ENCODE data around the gene BCL2.

BCL2 gene

GRCh38 chr18:63325086-63325686 is 5.6 kb upstream of the BCL2 start:
- TF ChIP-seq, protein P1, sequence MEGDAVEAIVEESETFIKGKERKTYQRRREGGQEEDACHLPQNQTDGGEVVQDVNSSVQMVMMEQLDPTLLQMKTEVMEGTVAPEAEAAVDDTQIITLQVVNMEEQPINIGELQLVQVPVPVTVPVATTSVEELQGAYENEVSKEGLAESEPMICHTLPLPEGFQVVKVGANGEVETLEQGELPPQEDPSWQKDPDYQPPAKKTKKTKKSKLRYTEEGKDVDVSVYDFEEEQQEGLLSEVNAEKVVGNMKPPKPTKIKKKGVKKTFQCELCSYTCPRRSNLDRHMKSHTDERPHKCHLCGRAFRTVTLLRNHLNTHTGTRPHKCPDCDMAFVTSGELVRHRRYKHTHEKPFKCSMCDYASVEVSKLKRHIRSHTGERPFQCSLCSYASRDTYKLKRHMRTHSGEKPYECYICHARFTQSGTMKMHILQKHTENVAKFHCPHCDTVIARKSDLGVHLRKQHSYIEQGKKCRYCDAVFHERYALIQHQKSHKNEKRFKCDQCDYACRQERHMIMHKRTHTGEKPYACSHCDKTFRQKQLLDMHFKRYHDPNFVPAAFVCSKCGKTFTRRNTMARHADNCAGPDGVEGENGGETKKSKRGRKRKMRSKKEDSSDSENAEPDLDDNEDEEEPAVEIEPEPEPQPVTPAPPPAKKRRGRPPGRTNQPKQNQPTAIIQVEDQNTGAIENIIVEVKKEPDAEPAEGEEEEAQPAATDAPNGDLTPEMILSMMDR (IDR thresholded peaks at IDR 0.05; ENCODE audit: low read depth, low read length): no peak
- no peak for DNase-seq (ENCODE audit: extremely low read depth, low read depth)

DNA sequence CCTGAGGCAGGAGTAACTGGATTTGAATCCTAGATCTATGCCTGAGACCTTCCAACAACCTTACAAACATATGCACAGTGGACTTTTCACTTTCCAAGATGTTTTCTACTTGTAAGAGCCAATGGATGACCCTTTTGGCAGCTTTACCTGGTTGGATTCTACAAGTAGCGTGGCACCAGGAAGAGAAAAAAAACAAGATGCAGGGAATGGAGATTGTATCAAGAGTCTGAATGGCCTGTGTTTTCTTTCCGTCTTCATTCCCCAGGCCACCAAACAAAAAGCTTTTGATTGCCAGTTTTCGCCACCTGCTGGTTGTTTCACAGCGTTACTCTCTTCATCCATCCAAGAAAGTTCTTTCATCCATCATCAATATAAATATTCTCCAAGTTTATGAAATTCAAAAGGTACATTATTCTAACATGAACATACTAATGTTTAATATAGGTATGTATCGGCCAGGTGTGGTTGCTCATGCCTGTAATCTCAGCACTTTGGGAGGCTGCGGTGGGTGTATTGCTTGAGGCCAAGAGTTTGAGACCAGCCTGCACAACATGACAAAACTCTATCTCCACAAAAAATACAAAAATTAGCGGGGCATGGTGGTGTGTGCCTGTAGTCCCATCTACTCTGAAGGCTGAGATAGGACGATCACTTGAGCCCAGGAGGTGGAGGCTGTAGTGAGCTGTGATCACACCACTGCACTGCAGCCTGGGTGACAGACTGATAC is 3.5 kb upstream of the BCL2 start:
- TF ChIP-seq, protein P1 (IDR thresholded peaks at IDR 0.05; ENCODE audit: low read depth, low read length): peak; percentile 77
- peak; percentile 30 for DNase-seq (ENCODE audit: extremely low read depth, low read depth)

DNA sequence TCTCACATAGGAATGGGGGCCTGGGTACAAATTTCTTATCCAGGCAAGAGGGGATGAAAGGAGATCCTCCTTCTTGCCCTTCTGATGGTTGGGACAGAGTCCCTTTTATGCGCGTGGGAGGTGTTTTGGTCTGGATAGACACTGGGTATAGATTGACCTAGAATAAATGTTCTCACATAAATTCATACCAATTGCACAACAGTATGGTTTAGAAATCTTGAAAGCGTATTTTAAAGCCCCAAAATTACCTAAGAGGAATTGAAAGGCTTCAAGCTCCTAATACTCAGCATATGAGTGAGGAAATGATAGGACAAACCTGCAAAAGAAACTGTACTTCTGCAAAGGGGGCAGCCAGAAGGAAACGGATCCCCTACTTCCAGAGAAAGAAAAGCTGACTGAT is 2.6 kb upstream of the BCL2 start:
- DNase-seq (ENCODE audit: extremely low read depth, low read depth): no peak

GRCh38 chr18:63321291-63321690 is 1.7 kb upstream of the BCL2 start:
- no peak for DNase-seq (ENCODE audit: extremely low read depth, low read depth)
- TF ChIP-seq, protein P1 (IDR thresholded peaks at IDR 0.05; ENCODE audit: low read depth, low read length): no peak

More for the DNA sequence above, 2.6 kb upstream of the BCL2 start:
- TF ChIP-seq, protein P1 (IDR thresholded peaks at IDR 0.05; ENCODE audit: low read depth, low read length): no peak

DNA sequence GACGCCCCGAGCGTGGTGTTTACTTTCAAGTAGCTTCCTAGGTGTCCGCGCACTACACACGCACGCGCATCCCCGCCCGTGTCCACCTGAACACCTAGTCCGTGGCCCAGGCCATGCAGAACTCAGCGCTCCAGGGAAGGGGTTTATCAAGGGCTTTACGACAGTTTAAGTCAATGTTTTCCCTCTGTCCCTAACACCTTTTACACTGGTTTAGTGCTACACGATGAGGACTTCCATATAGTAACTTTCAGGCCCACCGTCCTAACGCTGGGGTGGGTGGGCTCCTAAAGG is 1.4 kb upstream of the BCL2 start:
- no peak for DNase-seq (ENCODE audit: extremely low read depth, low read depth)
- TF ChIP-seq, protein P1 (IDR thresholded peaks at IDR 0.05; ENCODE audit: low read depth, low read length): no peak

DNA sequence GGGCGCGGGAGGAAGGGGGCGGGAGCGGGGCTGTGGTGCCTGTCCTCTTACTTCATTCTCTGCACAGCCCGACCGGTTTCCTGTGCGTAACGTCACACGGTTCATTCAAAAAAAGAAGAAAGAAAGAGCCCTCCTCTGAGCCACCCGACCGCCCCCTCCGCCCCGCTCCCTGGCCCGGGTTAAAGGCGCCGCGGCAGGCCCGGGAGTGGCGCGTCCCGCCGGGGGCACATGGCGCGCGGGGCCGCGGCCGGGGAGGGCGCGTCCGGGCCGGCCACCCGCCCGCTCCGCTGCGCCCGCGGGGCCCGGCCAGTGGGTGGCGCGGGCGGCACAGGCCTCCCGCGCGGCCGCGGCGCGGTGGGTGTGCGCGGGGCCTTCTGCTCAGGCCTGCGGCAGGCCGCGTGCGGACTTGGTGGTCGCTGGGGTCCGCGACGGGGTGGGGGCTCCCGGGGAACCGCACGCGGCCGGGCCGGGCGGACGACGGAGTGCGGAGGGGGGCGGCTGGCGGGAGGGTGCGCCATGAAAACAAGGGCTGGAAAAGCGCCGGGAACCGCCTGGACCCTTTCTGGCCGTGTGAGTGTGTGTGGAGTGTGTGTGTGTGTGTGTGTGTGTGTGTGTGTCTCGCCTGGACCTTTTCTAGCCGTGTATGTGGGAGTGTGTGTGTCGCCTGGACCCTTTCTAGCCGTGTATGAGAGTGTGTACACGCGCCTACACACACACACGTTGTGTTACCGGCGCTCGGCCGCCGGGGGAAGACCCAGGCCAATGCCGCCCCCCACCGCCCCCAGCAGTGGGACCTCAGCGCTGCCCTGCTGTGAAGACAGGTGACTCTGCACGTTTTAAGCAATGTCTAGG is 780 bp upstream of the BCL2 start:
- TF ChIP-seq, protein P1 (IDR thresholded peaks at IDR 0.05; ENCODE audit: low read depth, low read length): no peak

GRCh38 chr18:63318889-63319382 is 633 bp downstream of the BCL2 start:
- TF ChIP-seq, protein P1 (IDR thresholded peaks at IDR 0.05; ENCODE audit: low read depth, low read length): no peak
- no peak for DNase-seq (ENCODE audit: extremely low read depth, low read depth)

More for the DNA sequence above, 780 bp upstream of the BCL2 start:
- DNase-seq (ENCODE audit: extremely low read depth, low read depth): peak; percentile 31
